A673 (cell line): ENCODE results near the gene LRRC4C.

ENCODE experiments used
- CTCF ChIP-seq: fragments of 300-800, 200-600 bp; sonication (generic); conservative IDR thresholded peaks from 2 replicates; pipeline ENCODE4 v1.5.1; 2017; ENCODE audit warnings: low read depth, mild to moderate bottlenecking, antibody characterized with exemption, low read length, moderate library complexity, mixed read lengths
- EZH2 ChIP-seq: fragments of 200-600 bp; sonication (generic); IDR thresholded peaks from 2 replicates; pipeline ENCODE4 v1.6.1; 2017; ENCODE audit warnings: borderline replicate concordance, low read depth, mild to moderate bottlenecking, mixed read lengths, antibody characterized with exemption, low read length; ENCODE audit not compliant: poor library complexity, severe bottlenecking

GRCh38 chr11:40161854-40162410 is 1297.5 kb downstream of the LRRC4C start:
- TF ChIP-seq CTCF (no peak), EZH2 (no peak)
